ENCODE data around the gene XPNPEP3. TPM values are rescaled to one million over a fixed set of nuclear protein-coding genes. Genes with fewer than 3 reads are reported as not detected.

Gene XPNPEP3
- total RNA-seq, 1 experiment from 2014 or later: 33.1 TPM

DNA sequence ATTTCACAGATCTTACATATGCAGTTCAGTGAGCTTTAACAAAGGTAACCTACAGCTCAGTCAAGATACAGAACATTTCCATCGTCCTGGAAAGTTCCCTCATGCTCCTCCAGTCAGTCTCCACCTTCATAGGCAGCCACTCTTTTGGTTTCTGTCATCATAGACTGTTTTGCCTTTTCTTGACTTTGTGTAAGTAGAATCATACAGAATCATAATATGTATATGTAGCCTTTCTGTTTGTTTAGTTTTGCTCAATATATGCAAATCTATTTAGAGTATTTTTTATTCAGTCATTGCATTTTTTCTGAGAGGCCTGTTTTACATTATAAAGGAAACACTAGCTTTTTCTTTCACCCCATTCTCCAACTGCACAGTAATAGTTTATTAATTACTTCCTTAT is 20.0 kb downstream of the XPNPEP3 start:
- no peak overlapping the region for H3K27ac Mint-ChIP-seq (ENCODE audit: low read depth, unreplicated experiment)
- H3K9me3 Mint-ChIP-seq (ENCODE audit: unreplicated experiment): no peaks in the 10 kb centered on the region
- no TSS peak for BruUV-seq (replicated peaks)
- ChIA-PET CTCF (interaction anchor here (0.8 to 1.1 kb wide), 2 partner anchors 45 to 302 kb away, joined by 3 read pairs; no protein-coding TSS in a partner anchor), POLR2A (interaction anchor here (0.7 to 1.7 kb wide), 4 partner anchors 14 to 74 kb away, joined by 3 to 6 read pairs (median 3); partner anchors contain the start of genes RBX1, ST13 and XPNPEP3)
- no peaks in the 10 kb centered on the region for H3K4me1 Mint-ChIP-seq (ENCODE audit: insufficient read depth, unreplicated experiment)
- H3K27me3 Mint-ChIP-seq (ENCODE audit: insufficient read depth, unreplicated experiment): no peaks in the 10 kb centered on the region
- peaks cover 69% of the 10 kb centered on the region for H3K36me3 Mint-ChIP-seq (ENCODE audit: insufficient read depth, unreplicated experiment)
- intact Hi-C loops (cut with micrococcal nuclease): no loop called here
- H3K4me3 Mint-ChIP-seq (ENCODE audit: unreplicated experiment): no peak overlapping the region
- no peak for DNase-seq (ENCODE audit: unreplicated experiment)
- TF ChIP-seq, protein P1, sequence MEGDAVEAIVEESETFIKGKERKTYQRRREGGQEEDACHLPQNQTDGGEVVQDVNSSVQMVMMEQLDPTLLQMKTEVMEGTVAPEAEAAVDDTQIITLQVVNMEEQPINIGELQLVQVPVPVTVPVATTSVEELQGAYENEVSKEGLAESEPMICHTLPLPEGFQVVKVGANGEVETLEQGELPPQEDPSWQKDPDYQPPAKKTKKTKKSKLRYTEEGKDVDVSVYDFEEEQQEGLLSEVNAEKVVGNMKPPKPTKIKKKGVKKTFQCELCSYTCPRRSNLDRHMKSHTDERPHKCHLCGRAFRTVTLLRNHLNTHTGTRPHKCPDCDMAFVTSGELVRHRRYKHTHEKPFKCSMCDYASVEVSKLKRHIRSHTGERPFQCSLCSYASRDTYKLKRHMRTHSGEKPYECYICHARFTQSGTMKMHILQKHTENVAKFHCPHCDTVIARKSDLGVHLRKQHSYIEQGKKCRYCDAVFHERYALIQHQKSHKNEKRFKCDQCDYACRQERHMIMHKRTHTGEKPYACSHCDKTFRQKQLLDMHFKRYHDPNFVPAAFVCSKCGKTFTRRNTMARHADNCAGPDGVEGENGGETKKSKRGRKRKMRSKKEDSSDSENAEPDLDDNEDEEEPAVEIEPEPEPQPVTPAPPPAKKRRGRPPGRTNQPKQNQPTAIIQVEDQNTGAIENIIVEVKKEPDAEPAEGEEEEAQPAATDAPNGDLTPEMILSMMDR (IDR thresholded peaks at IDR 0.05; ENCODE audit: unreplicated experiment): no peak

- H3K4me3 Mint-ChIP-seq (ENCODE audit: unreplicated experiment): no peak overlapping the region
- H3K4me1 Mint-ChIP-seq (ENCODE audit: insufficient read depth, unreplicated experiment): no peaks in the 10 kb centered on the region
- H3K36me3 Mint-ChIP-seq (ENCODE audit: insufficient read depth, unreplicated experiment): peaks cover 69% of the 10 kb centered on the region
- ChIA-PET POLR2A (interaction anchor here (0.7 to 1.7 kb wide), 4 partner anchors 13 to 74 kb away, joined by 3 to 6 read pairs (median 3); partner anchors contain the start of genes RBX1, ST13 and XPNPEP3), CTCF (interaction anchor here (0.8 to 1.1 kb wide), 2 partner anchors 44 to 301 kb away, joined by 3 read pairs; no protein-coding TSS in a partner anchor)
- DNase-seq (ENCODE audit: unreplicated experiment): no peak
- H3K27ac Mint-ChIP-seq (ENCODE audit: low read depth, unreplicated experiment): no peak overlapping the region
- no TSS peak for BruUV-seq (replicated peaks)
- no peaks in the 10 kb centered on the region for H3K9me3 Mint-ChIP-seq (ENCODE audit: unreplicated experiment)
- intact Hi-C loops (cut with micrococcal nuclease): no loop called here
- no peaks in the 10 kb centered on the region for H3K27me3 Mint-ChIP-seq (ENCODE audit: insufficient read depth, unreplicated experiment)
- TF ChIP-seq, protein P1 (IDR thresholded peaks at IDR 0.05; ENCODE audit: unreplicated experiment): no peak
These were observed 20.5 kb downstream of the XPNPEP3 start for GRCh38 chr22:40877488-40877887.

DNA sequence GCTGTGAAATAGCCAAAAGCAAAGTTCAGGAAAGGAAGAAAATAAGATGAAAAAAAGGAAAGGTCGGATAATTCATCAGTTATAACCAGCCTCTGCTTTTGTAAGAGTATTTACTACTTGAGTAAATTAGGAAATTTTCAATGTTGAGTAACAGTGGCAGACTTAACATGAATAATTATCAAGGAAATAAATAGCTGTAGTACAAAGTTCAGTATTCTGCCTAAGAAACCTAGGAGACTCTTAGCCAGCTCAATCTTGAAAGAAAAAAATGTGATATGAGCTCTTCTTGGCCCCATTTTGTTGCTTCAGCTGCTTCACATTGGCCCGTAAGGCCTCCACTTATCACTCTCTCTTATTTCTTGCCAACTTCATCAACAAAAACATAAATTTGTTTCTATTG is 22.0 kb downstream of the XPNPEP3 start:
- BruUV-seq (replicated peaks): no TSS peak

DNA sequence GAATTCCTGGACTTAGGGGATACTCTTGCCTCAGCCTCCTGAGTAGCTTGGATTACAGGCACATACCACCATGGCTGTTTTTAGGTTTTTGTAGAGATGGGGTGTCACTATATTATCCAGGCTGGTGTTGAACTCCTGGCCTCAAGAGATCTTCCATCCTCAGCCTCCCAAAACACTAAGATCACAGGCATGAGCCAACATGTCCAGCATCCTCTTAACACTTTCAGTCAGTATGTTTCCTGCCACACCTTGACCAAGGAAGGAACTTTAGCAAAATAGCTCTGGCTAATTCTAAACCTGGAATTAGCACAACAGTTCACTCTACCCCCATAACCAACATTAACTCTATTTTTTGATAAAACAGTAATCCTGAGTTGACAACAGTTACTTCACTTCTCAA is 32.2 kb downstream of the XPNPEP3 start:
- peak overlapping the region; percentile 64 for H3K27ac Mint-ChIP-seq (ENCODE audit: low read depth, unreplicated experiment)

More for the DNA sequence above, 22.0 kb downstream of the XPNPEP3 start:
- DNase-seq (ENCODE audit: unreplicated experiment): no peak
- no peaks in the 10 kb centered on the region for H3K4me1 Mint-ChIP-seq (ENCODE audit: insufficient read depth, unreplicated experiment)
- no peaks in the 10 kb centered on the region for H3K9me3 Mint-ChIP-seq (ENCODE audit: unreplicated experiment)
- no peak overlapping the region for H3K4me3 Mint-ChIP-seq (ENCODE audit: unreplicated experiment)
- ChIA-PET CTCF (interaction anchor here (1.7 kb wide), 1 partner anchor 21 kb away, joined by 4 read pairs; no protein-coding TSS in a partner anchor), POLR2A (interaction anchor here (1.2 kb wide), 1 partner anchor 20 kb away, joined by 3 read pairs; no protein-coding TSS in a partner anchor)
- H3K27ac Mint-ChIP-seq (ENCODE audit: low read depth, unreplicated experiment): no peak overlapping the region
- TF ChIP-seq, protein P1 (IDR thresholded peaks at IDR 0.05; ENCODE audit: unreplicated experiment): no peak
- peaks cover 63% of the 10 kb centered on the region for H3K36me3 Mint-ChIP-seq (ENCODE audit: insufficient read depth, unreplicated experiment)
- H3K27me3 Mint-ChIP-seq (ENCODE audit: insufficient read depth, unreplicated experiment): no peaks in the 10 kb centered on the region
- intact Hi-C loops (cut with micrococcal nuclease): no loop called here

More for the DNA sequence above, 32.2 kb downstream of the XPNPEP3 start:
- no TSS peak for BruUV-seq (replicated peaks)
- intact Hi-C loops (cut with micrococcal nuclease): no loop called here
- POLR2A ChIA-PET: interaction anchor here (1.4 to 3.0 kb wide), 2 partner anchors 10 to 32 kb away, joined by 4 to 12 read pairs; partner anchors contain the start of genes ST13 and XPNPEP3
- Mint-ChIP-seq H3K27me3 (ENCODE audit: insufficient read depth, unreplicated experiment) (no peaks in the 10 kb centered on the region), H3K9me3 (ENCODE audit: unreplicated experiment) (no peaks in the 10 kb centered on the region), H3K36me3 (ENCODE audit: insufficient read depth, unreplicated experiment) (peaks cover 67% of the 10 kb centered on the region), H3K4me3 (ENCODE audit: unreplicated experiment) (no peak overlapping the region), H3K4me1 (ENCODE audit: insufficient read depth, unreplicated experiment) (peaks cover 8% of the 10 kb centered on the region)
- DNase-seq (ENCODE audit: unreplicated experiment): peak; percentile 1
- CTCF ChIA-PET: interaction anchor here (1.5 kb wide), 1 partner anchor 10 kb away, joined by 8 read pairs; no protein-coding TSS in a partner anchor
- TF ChIP-seq, protein P1 (IDR thresholded peaks at IDR 0.05; ENCODE audit: unreplicated experiment): no peak
